RWPE1 (cell line): Measurements from ENCODE around the gene ADARB1.

ENCODE experiments used
- CTCF ChIA-PET: fragments of 350-600 bp; sonication (Branson Sonifier 250); formaldehyde crosslinking; extraction: SDS; loops from one replicate; lab custom pipeline; 2021; lab: Yijun Ruan, JAX
- POLR2A ChIA-PET: fragments of 400-600 bp; formaldehyde crosslinking; extraction: SDS; loops from one replicate; lab custom pipeline; 2020; ENCODE audit warnings: antibody characterized with exemption; ENCODE audit not compliant: low non-redundant PET; lab: Yijun Ruan, JAX
- DNase-seq: peaks from one replicate; pipeline ENCODE4 v3.0.0; 2012; ENCODE audit warnings: low spot score
- H3K27ac ChIP-seq: fragments of 450-650 bp; 2 replicates; pipeline ENCODE4 v1.5.1; 2017
- CTCF ChIP-seq: fragments of 450-650 bp; conservative IDR thresholded peaks from 2 replicates; pipeline ENCODE4 v1.5.1; 2017; ENCODE audit warnings: low read depth, mild to moderate bottlenecking

ADARB1 gene

GRCh38 chr21:45097827-45098387 is 23.5 kb downstream of the ADARB1 start:
- CTCF ChIA-PET = interaction anchor here (0.7 to 1.8 kb wide), 3 partner anchors 18 to 30 kb away, joined by 3 to 6 read pairs (median 4); no protein-coding TSS in a partner anchor
- POLR2A ChIA-PET = no interaction called here
- no peak for TF ChIP-seq CTCF

GRCh38 chr21:45098867-45099266 is 24.5 kb downstream of the ADARB1 start:
- CTCF ChIA-PET = interaction anchor here (0.6 to 1.8 kb wide), 2 partner anchors 29 to 136 kb away, joined by 5 to 6 read pairs; no protein-coding TSS in a partner anchor
- POLR2A ChIA-PET = no interaction called here
- no peak for DNase-seq
- peak; percentile 26; the same call in 1 of the 2 replicates for TF ChIP-seq CTCF
- no peak overlapping the region; the same call in 1 of the 2 replicates for H3K27ac ChIP-seq

More at GRCh38 chr21:45097827-45098387, 23.5 kb downstream of the ADARB1 start:
- peak overlapping the region; percentile 6; the same call in 1 of the 2 replicates for H3K27ac ChIP-seq
- no peak for DNase-seq

- ChIA-PET CTCF (interaction anchor here (0.6 kb wide), 1 partner anchor 137 kb away, joined by 5 read pairs; no protein-coding TSS in a partner anchor), POLR2A (no interaction called here)
Measured at GRCh38 chr21:45099571-45099970, 25.2 kb downstream of the ADARB1 start.

GRCh38 chr21:45100866-45101265 is 26.5 kb downstream of the ADARB1 start:
- no peak for TF ChIP-seq CTCF
- CTCF ChIA-PET = no interaction called here
- POLR2A ChIA-PET = no interaction called here
- no peak for DNase-seq
- peak overlapping the region; percentile 92 for H3K27ac ChIP-seq

More at GRCh38 chr21:45099571-45099970, 25.2 kb downstream of the ADARB1 start:
- peak overlapping the region; percentile 58 for H3K27ac ChIP-seq
- no peak for TF ChIP-seq CTCF
- no peak for DNase-seq

GRCh38 chr21:45102391-45102932 is 28.1 kb downstream of the ADARB1 start:
- POLR2A ChIA-PET = no interaction called here
- DNase-seq = peak; percentile 76
- H3K27ac ChIP-seq = peak overlapping the region; percentile 92
- peak; percentile 67 for TF ChIP-seq CTCF
- CTCF ChIA-PET = interaction anchor here (0.6 to 1.9 kb wide), 5 partner anchors 27 to 374 kb away, joined by 3 to 12 read pairs (median 4); no protein-coding TSS in a partner anchor

- ChIA-PET CTCF (no interaction called here), POLR2A (no interaction called here)
- DNase-seq = no peak
- TF ChIP-seq CTCF = no peak
- peak overlapping the region; percentile 7; the same call in 1 of the 2 replicates for H3K27ac ChIP-seq
Measured at GRCh38 chr21:45103971-45104520, 29.7 kb downstream of the ADARB1 start.
